ENCODE results near the gene CAMKV. TPM values are rescaled to one million over a fixed set of nuclear protein-coding genes. Genes with fewer than 3 reads are reported as not detected.

CAMKV gene
- total and polyA plus RNA-seq, 2 of the 8 experiments (the other 6 are each of a cell fraction or from before 2014, with no cell fraction given) = 56.3 to 66.4 TPM

DNA sequence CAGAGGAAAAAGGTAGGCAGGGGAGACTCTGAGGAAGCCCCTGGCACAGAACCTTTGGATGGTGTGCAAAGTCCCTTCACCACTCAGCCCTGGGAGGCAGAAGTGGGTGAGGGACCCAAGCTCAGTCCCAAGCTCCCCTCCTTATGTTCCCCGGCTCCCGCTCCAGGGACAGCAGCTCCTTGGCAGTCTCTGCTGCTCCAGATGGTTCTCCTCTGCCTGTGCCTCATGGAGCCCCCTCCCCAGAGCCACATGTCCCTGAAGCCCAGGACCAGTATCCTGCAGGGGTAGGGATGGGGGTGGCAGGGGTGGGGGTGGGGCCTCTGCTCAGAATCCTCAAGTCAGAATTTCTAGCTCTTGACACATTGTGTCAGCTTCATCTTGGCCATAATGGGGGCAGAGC lies 8.0 kb upstream of the CAMKV start:
- H3K9ac ChIP-seq (replicated peaks in 1 of 4; ENCODE audit: extremely low read depth in 1 of 4, low read depth in 3 of 4, low read length in 3 of 4) = no peak overlapping the region
- no peak overlapping the region for H3K27ac ChIP-seq (ENCODE audit: low read depth, low read length)
- H3K56ac ChIP-seq (replicated peaks; ENCODE audit: insufficient read length, low read depth, low read length) = no peak overlapping the region
- no peaks in the 10 kb centered on the region for H3K79me2 ChIP-seq (ENCODE audit: control insufficient read depth in 1 of 2, insufficient read depth in 2 of 2, low read length in 2 of 2)
- no peak overlapping the region for H3K4me3 ChIP-seq (ENCODE audit: extremely low read depth in 1 of 4, insufficient read depth in 2 of 4, low read depth in 3 of 4, low read length in 4 of 4)
- H3K9me3 ChIP-seq (ENCODE audit: insufficient read depth in 2 of 2, low read depth in 1 of 2, low read length in 1 of 2) = no peaks in the 10 kb centered on the region
- 0 out of 2 replicates have a peak overlapping the region, but pooled peaks have one; percentile 72 for H2BK15ac ChIP-seq (ENCODE audit: low read length)
- H3K27me3 ChIP-seq (replicated peaks in 1 of 4; ENCODE audit: control insufficient read depth in 3 of 4, extremely low read depth in 1 of 4, insufficient read depth in 3 of 4, low read length in 3 of 4) = no peaks in the 10 kb centered on the region; a peak in 1 of 7 replicates
- no peak overlapping the region for H4K5ac ChIP-seq (ENCODE audit: insufficient read length, low read depth, low read length)
- ChIA-PET CTCF (ENCODE audit: partially characterized antibody) (interaction anchor here (0.8 to 10.1 kb wide), 5 partner anchors 8 to 36 kb away, joined by 3 to 89 read pairs (median 8); partner anchors contain the start of gene CAMKV), POLR2A (ENCODE audit: partially characterized antibody) (interaction anchor here (1.0 to 16.1 kb wide), 3 partner anchors 10 to 38 kb away, joined by 3 to 149 read pairs (median 4); partner anchors contain the start of gene CAMKV)
- H3K4me1 ChIP-seq (replicated peaks in 1 of 4; ENCODE audit: control insufficient read depth in 3 of 4, insufficient read depth in 4 of 4, low read length in 3 of 4) = peaks cover 10 to 22% (median 17%) of the 10 kb centered on the region in 4 experiments
- H3K23me2 ChIP-seq (ENCODE audit: low read depth, low read length) = no peaks in the 10 kb centered on the region
- H3K79me1 ChIP-seq (ENCODE audit: low read depth, low read length) = no peaks in the 10 kb centered on the region
- H3K4me2 ChIP-seq (ENCODE audit: insufficient read depth in 1 of 2, low read depth in 2 of 2, low read length in 2 of 2) = no peak overlapping the region
- 83% methylated on average over 2 of the region's 2 CpGs; no CpG with 5 or more reads in 1 of the 2 experiments for WGBS, 2 experiments (ENCODE audit: extremely low coverage in 1 of 2, insufficient coverage in 1 of 2, insufficient read length in 1 of 2, insufficient replicate concordance in 2 of 2, low coverage in 1 of 2, low lambda C conversion rate in 2 of 2, missing lambda C conversion rate in 1 of 2)
- DNase-seq (ENCODE audit: low read depth in 1 of 2, low spot score in 2 of 2) (no peak), FAIRE-seq (no peak)
- H3K36me3 ChIP-seq (ENCODE audit: control insufficient read depth in 2 of 4, insufficient read depth in 4 of 4, low read length in 3 of 4) = no peaks in the 10 kb centered on the region
- H4K20me1 ChIP-seq (replicated peaks in 1 of 2; ENCODE audit: control insufficient read depth in 1 of 2, insufficient read depth in 2 of 2, low read length in 2 of 2) = no peaks in the 10 kb centered on the region
- no peak overlapping the region for H4K91ac ChIP-seq (replicated peaks; ENCODE audit: insufficient read length, low read length)
- H3K4ac ChIP-seq (replicated peaks; ENCODE audit: insufficient read length, low read depth, low read length) = no peak overlapping the region
- H3K14ac ChIP-seq (ENCODE audit: insufficient read length) = no peak overlapping the region
- no peak overlapping the region for H4K8ac ChIP-seq (ENCODE audit: extremely low read depth, insufficient read depth, low read length)
- no peak overlapping the region for H3K18ac ChIP-seq (ENCODE audit: extremely low read depth, low read length)
- H3K23ac ChIP-seq (ENCODE audit: insufficient read length) = no peak overlapping the region
- H2AK5ac ChIP-seq (ENCODE audit: low read depth, low read length) = no peak overlapping the region
- H2BK5ac ChIP-seq (ENCODE audit: low read depth, low read length) = no peak overlapping the region
- no peak overlapping the region for H2BK20ac ChIP-seq (ENCODE audit: low read length)
- H2AFZ ChIP-seq (ENCODE audit: low read length) = no peak overlapping the region
- H2BK120ac ChIP-seq (replicated peaks; ENCODE audit: low read depth, low read length) = no peak overlapping the region
- no peak overlapping the region for H2BK12ac ChIP-seq (ENCODE audit: low read depth, low read length)
- TF ChIP-seq FOSL1 (IDR thresholded peaks at IDR 0.05; ENCODE audit: insufficient read depth, low read depth, low read length) (no peak), SP1 (IDR thresholded peaks at IDR 0.05; ENCODE audit: low read depth, low read length) (no peak), SP4 (IDR thresholded peaks at IDR 0.05; ENCODE audit: low read length) (no peak), RAD21 (IDR thresholded peaks at IDR 0.05 in 1 of 2, conservative IDR thresholded peaks at IDR 0.05 in 1 of 2; ENCODE audit: low read depth in 2 of 2, low read length in 2 of 2) (no peak), ZNF274 (IDR thresholded peaks at IDR 0.05; ENCODE audit: borderline replicate concordance, extremely low read depth, low read length) (no peak), POLR2AphosphoS5 (IDR thresholded peaks at IDR 0.05; ENCODE audit: low read depth, low read length) (no peak), PHF8 (conservative IDR thresholded peaks at IDR 0.05; ENCODE audit: low read depth, low read length) (no peak), SRF (IDR thresholded peaks at IDR 0.05; ENCODE audit: low read depth, low read length) (no peak), GABPA (IDR thresholded peaks at IDR 0.05; ENCODE audit: borderline replicate concordance, insufficient read depth, low read length) (no peak), BACH1 (IDR thresholded peaks at IDR 0.05; ENCODE audit: low read length) (no peak), RFX5 (IDR thresholded peaks at IDR 0.05; ENCODE audit: borderline replicate concordance, low read depth, low read length) (no peak)
